NCI-H128 (cell line): ENCODE results near the gene FTO.

Source experiments
- DNase-seq: peaks from one replicate; lab custom pipeline; 2025; ENCODE audit not compliant: unreplicated experiment; lab: John Stamatoyannopoulos, UW

FTO gene

DNA sequence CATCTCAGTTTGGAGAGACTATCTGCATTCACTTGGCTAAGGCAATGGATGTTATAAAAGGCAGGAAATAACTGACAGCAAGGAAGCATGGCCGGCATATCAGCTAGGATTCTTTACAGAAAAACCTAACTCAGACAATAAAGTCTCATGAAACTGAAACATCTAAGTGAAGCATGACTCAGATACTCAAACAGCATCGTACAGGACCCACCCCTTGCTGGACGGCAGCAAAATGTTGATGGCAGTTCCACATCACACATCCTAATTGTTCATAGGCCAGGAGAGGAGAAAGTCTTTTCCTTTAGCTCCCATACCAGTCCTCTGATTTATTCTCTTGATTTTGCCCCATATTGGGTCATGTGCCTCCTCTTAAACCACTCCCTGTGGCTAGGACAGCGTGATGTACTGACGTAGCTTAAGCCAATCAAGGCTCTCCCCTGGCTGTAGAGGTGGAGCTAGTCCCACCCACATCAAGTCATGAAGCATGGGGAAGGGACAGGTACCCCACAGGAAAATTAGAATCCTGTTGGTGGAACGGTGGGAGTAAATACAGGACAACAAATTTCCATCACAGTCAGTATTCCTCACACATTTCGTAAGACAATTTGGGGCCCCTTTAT, 403.7 kb downstream of the FTO start:
- DNase-seq: no peak

DNA sequence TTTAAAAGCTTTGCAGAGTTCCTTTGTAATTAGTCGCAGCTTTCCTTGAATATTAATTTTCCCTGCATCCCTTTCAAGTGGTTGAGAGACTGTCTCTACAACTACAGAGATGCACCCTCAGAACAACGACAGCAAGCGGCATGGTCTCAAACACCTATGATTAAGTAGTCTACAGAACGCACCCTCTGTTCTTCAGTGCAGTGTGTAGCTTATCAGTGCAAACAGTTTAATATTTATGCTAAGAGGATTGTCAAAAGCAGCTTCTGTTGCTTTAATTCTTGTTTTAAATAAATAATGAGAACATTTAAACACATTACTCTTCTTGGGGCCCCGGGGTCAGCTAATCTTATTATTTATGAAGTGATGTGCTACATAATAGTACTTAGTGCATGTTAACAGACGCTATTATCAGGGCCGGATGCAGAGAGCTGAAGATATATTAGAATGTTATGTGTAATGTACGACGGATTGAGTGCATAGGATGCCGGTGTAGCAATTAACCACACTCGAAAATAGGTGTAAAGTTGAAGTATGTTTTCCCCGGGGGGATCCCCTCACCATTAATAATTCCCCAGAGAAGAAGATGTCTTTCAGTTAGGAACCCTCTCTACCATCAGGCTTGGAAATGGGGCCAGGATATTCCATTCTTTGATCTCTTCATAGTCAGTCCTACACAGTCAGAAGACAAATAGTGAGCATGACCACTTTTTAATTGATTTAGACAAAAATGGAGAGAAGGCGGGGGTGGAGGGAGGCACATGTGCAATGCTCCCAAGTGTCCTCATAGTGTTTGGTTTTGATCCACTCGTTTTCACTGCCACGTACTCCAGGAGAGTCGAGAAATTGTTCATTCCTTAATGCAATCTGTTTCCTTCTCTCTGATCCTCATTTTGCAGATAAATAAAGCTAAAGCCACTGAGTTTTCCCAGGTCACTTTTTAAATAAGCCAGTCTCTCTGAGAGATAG, 406.3 kb downstream of the FTO start:
- DNase-seq: no peak

DNA sequence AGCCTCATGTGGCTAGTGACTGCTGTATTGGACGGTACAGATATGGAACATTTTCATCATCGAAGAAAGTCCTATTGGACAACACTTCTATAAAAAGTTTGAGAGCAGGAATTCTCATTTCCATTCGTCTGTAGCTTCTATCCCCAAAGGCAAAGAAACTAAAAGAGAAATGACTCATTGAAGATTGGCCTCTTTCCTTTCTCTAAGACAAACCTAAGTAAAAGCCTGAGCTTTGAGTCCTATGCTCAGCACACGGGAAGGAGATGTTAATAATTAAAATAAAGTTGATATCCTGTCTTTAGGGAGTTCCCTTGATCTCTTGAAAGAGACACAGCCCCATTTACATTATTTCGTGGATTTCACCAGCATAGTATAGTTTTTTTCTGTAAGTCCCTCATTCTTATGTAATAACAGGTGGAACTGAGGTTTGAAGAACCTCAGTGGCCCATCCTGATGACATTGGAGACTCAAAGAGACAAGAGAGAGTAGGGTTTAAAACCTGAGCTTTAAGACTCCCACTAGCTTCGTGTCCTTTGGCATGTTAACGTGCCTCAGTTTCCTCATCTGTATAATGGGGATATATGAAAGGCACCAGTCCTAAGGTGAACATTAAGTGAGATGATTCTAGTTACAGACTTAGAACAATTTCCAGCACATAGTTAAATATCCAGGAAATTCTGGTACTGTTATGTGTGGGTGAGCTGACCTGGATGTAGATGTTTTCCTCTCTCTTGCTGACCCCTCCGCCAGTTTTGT, 408.7 kb downstream of the FTO start:
- no peak for DNase-seq

DNA sequence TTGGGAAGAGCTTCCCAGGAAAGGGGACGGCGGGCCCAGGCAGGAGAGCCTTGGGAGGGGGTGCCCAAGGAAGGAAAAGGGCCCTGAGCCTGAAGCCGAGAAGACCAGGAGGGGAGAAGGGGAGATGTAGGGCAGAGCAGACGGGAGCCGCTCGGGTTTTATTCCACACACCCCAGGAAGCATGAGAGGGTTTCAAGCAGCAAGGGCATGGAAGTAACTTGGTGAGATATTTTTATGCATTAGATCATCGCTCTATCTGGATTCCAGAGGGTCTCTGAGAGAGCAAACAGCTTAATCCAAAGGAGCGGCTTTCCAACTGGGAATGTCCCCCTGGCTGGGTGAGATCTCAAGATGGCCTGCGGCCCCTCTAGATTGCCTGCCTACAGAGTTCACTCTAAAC, 411.6 kb downstream of the FTO start:
- no peak for DNase-seq

DNA sequence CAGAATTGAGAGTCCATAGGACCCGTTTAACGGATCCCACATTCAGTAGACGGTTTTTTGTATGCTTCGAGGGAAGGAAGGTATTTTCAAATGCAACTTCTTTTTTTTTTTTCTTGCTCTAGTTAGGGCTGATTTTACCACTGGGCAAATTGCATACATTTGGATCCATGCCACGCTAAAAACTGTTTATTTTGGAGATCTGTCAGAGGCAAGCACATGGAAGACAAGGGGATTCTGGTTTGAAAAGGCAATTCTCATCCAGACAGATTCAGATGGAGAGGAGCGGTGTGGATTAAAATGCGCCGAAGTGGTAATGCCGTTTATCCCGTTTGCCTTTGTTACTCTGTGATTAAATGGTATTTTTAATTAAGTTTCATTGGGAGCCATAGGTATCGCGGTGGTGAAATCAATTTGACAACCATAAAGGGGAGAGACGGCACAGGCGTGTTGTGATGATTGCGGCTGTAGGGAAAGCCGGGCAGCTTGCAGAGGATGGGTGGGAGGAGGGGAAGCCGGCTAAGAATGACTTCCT, 412.2 kb downstream of the FTO start:
- no peak for DNase-seq

DNA sequence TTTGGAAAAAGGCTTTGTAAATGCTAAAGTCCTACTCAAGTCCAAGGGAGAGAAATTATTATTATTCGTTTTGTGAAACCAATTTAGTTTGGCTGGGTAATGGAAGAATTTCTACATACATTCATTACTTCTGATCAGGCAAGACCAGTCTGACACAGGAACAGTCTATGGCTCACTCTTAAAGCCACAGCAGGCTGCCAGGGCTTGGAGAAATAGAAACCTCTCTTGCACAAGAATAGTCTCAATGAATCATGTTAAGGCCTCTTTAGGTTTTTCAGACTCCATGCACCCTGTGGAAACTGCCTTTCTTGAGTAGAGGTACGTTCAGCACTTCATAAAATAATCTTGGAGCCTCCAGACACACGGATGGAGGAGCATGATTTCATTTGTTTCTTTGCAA, 414.9 kb downstream of the FTO start:
- DNase-seq: no peak

DNA sequence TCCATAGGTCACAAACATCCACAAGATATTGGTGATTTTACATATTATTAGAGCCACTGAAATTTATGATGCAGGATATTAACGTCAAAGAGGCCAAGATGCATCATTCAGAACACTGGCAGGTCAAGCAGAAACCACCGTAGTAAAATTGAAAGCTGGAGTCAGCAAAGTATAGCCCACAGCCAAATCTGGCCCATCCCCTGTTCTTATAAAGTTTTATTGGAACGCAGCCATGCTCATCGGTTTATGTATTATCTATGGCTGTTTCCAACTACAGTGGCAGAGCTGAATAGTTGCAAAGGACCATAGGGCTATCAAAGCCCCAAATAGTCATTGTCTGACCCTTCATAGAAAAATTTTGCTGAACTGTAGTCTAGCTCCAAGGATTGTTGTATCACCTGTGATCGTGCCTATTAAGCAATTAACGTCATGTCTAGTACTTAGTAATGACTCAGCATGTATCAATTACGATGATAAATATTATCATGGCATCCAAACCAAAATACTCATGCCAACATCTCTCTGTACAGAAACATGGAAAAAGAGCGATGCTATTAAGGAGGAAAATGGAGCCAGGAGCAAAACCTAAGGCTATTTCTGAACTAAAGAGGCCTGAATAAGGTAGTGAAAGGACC, 417.0 kb downstream of the FTO start:
- no peak for DNase-seq

DNA sequence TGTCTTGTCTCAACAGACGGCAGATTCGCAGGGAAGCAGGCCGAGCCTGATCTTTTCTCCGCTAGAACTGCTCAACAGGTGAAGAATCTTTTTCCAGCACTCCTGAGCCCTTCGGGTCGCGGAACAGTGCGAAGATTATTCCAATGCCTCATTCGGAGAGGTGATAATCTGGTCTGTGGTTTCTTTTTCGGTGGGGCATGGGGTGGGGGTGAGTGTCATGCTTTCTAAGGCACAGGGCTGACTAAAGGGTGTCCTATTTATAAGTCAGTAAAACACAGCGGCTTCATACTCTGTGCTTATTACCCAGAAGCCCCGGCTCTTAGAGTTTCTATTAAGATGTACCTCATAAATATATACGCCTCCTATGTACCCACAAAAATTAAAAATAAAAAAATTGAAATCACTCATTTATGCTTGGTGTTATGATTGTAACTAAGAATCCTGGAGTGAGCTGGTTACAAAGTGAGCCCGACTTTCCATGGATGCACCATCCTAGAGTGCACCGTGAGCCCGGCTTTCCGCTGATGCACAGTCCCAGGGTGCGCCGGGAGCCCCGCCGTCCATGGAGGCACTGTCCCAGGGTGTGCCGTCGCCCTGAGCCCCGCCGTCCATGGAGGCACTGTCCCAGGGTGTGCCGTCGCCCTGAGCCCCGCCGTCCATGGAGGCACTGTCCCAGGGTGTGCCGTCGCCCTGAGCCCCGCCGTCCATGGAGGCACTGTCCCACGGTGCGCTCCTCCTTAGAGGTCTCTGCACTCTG, 417.8 kb downstream of the FTO start:
- no peak for DNase-seq

DNA sequence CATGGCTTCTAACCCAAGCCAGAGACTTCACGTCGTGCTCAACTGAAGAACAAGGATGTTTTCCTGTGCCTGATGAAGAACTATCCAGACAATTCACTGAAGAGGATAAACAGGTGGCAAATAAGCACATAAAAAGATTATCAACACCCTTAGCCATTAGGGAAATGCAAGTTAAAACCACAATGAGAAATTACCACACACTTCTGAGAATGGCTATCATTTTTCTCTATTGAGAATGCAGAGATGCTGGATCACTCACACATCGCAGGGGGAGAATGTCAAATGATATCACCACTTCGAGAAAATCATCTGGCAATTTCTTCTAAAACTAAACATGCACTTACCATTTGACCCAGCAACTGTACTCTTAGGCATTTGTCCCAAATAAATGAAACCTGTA, 419.8 kb downstream of the FTO start:
- DNase-seq: no peak

DNA sequence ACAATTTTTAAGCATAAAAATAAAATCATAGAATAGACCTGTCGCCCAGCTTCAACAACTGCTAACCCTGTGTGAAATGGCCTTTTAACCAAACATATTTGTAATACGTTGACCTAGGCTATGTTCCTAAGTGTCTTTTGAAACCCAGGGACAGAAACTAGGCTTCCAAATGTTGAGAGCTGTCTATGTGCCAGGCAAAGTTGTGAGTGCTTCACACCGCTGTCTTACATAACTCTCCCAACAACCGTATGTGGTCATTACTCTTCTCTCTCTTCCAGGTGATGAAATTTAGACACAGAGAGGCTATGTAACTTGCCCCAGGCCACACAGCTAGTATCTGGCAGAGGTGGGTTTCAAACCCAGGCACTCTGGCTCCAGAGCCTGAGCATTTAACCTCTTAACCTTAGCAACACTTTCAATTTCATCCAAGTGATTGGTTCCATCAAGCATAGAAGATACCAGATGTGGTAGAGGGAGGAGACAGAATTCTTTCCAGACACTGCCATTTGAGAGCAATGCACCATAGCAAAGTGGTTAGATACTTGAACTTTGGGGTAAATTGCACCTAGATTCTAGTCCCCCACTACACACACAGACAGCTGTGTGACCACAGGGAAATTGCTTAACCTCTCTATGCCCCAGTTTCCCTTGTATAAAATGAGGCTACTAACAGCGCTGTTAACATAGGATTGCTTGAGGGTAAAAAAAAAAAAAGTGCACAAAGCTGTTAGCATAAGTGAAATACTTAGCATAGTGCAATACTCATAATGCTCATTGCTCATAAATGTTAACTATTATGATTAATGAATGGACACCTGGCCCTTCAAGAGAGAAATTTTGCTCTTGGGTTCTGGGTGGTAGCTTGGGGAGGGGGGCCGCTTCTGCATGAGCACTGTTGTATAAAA, 422.0 kb downstream of the FTO start:
- no peak for DNase-seq

DNA sequence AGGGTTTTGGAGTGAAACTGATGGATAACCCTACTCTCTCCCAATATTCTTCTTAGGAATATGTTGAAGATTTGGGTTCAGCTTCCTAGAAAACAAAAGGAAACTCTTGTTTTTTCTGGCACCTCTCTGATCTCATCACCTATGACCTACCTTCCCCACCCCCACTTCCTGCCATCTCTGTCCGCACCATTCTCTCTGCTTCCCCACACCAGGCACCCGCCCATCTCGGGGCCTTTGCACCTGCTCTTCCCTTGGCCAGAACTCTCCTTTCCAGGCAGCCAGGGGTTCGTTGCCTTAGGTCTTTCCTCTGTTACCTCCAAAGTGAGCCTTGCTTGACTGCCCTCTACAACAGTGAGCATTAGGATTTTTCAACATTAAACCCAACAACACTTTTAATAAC, 423.0 kb downstream of the FTO start:
- DNase-seq: no peak

DNA sequence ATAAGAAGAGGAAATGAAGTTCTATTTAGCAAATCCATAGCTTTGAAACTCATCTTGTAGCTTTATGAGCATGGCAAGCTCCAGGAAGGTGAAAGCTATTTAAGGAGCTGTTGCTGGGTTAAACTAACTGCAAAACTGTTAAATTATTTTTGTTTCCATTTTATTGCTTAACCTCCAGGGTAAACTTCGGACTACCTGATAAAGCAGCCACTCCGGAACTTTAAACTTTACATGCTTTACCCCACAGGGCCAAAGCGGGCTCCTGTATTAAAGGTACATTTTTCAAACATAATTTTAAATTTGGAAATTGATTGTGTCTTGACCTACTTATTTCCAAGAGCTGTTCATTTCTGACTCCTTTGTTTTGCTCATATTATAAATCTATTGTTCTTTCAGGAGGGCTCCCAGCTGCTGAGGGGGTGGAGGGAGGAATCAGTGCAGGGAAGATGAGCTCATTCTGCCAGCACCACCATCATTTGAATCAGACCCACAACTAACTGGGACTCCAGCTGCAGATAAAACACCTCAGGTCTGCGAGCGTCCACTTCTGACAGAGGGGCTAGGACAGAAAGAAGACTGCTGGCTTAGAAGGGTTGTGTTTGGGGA, 424.8 kb downstream of the FTO start:
- no peak for DNase-seq

DNA sequence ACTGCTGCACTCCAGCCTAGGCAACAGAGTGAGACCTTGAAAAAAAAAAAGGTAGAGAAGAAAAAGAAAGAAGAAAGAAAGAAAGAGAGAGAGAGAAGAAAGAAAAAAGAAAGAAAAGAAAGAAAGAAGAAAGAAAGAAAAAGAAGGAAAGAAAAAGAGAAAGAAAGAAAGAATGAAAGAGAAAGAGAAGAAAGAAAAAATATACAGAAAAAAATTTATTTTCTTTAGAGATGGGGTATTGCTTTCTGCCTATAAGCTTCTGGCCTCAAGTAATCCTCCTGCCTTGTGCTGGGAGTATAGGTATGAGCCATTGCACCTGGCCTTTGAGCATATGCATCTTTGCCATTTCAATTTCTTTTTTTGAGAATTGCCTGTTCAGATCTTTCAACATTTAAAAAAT, 425.9 kb downstream of the FTO start:
- DNase-seq: no peak

DNA sequence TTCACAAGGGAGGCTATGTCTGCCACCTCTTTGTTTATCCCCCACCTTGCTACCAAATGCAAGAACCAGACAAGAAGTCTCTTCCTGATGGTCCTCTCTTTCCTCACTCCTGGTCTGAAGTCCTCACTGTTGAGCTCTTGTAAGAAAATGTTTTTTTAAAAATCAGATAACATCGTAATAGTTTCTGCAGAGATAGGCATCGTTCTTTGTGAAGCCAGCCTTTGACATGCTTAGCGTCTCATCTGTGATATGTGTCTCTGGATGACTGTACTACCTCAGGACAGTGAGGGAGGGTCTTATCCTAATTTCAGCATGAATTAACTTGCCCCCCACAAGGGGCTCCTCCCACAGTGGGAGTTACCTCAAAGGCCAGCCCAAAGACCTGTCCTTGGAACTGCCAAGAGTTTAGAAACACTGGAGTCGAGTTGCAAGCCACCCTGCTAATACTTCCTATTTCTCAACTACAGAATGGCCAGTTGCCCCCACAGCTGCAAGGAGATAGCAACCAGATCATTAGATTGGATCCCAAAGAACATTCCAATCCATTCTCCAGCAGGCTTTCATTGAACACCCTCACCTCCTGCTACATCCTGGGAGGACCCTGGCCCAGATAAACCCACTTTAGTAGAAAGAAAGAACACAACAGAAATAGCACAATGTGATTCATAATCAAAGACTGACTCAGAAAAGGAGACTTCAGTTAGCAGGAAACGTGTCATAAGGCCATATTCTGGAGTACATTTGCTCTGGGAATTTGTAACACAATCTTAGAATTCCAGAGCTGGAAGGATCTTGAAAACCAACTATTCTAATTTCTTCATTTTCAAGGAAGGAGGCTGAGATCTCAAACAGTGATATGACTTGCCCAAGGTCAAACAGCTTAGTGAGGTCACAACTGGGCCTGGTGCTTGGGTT, 431.7 kb downstream of the FTO start:
- no peak for DNase-seq

DNA sequence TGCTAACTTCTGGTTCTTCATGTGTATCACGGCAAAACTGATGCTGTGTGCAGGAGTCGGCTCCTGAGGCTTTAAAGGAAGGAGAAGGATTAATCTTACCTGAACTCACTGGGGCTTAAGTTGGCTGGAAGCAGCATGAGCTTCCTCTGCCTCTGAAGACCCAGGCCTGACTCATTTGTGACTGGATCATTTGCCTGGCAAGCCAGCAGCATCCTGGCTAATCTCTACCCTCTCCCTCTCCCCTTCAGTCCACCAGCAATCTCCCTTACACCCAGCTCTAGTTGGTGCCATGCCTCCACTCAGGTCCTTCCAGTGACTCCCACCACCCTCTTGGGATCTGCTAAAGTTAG, 432.3 kb downstream of the FTO start:
- no peak for DNase-seq

DNA sequence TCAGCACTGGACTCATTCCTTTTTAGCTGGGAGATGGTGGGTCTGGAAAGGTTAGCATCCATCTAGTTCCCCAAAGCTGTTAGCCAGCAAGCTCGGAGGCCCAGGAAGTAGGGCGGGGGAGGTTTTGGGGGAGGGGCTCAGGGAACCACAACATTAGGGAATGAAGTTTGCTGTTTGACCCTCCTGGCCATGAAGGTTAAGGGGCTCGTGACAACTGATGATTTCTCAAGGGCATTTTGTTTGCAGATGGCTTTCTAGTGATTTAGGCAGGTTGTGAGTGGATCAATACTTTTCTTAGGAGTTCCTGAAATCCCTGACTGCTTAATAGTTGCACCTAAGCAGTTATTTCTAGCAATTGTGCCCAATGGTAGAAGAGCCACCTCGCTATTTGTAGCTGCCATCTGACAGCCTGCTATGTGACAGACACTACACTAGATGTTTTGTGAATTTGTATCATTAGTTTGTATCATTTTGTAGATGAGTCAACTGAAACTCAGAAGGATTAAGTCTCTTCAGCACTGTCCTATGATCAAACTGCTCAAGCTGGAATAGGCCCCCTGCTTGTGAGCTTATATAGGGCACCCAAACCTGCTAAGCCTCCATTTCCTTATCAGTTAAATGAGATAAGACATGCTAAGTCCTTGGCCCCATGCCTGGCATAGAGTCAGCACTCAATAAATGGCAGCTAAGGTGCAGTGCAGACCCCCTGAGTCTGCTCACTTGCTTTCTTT, 436.3 kb downstream of the FTO start:
- DNase-seq: no peak

DNA sequence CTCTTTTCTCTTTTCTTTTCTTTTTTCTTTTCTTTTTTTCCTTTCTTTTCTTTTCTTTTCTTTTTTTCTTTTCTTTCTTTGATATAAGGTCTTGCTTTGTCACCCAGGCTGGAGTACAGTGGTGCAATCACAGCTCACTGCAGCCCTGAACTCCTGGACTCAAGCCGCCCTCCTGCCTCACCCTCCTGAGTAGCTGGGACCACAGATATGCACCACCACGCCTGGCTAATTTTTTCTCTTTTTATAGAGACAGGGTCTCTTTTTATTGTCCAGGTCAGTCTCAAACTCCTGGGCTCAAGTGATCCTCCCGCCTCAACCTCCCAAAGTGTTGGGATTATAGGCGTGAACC, 436.8 kb downstream of the FTO start:
- DNase-seq: no peak
